HG03139 (cell line): ENCODE measurements around the gene ZNF385B.
"Not testable (repeated sequence)": the region's sequence is repeated elsewhere in the genome, so short reads cannot be mapped to it uniquely, and the experiment has no call there.

Experiments used
- ATAC-seq: cut with Tn5 transposase; IDR thresholded peaks from one replicate; pipeline ENCODE4 v1.9.1; 2021; ENCODE audit not compliant: unreplicated experiment

ZNF385B gene

DNA sequence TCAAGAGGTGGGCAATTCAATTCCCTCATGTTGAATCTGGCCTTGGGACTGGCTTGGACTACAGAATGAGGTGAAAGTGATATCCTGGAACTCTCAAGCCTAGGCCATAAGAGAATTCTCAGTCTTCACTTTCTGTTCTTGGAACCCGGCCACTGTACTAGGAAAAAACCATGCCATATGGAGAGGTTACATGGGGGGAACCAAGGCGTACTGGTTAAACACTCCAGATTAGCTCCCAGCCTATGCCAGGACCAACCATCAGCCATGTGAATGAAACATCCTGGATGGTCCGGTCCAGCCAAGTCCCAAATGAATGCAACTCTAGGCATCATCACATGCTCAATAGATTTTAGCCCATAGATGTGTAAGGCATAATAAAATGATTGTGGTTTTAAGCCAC lies 56.4 kb downstream of the ZNF385B start:
- ATAC-seq: no peak

DNA sequence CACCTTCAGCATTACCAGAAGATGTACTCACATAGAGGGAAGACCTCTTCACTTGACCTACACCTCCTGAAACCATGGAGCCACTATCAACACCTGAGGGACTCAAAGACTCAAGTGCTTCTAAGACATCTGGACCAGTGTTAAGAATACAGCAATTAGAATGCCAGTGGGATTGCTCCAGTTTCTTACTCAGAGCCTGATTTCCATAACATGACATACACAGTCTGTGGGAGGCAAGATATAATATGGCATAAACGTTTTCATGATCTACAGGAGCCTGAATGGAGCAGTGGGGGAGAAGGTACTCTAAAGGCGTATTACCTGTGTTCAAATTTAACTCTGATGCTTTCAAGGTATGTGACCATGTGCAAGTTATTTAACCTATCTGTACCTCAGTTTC lies 57.2 kb downstream of the ZNF385B start:
- ATAC-seq: no peak

DNA sequence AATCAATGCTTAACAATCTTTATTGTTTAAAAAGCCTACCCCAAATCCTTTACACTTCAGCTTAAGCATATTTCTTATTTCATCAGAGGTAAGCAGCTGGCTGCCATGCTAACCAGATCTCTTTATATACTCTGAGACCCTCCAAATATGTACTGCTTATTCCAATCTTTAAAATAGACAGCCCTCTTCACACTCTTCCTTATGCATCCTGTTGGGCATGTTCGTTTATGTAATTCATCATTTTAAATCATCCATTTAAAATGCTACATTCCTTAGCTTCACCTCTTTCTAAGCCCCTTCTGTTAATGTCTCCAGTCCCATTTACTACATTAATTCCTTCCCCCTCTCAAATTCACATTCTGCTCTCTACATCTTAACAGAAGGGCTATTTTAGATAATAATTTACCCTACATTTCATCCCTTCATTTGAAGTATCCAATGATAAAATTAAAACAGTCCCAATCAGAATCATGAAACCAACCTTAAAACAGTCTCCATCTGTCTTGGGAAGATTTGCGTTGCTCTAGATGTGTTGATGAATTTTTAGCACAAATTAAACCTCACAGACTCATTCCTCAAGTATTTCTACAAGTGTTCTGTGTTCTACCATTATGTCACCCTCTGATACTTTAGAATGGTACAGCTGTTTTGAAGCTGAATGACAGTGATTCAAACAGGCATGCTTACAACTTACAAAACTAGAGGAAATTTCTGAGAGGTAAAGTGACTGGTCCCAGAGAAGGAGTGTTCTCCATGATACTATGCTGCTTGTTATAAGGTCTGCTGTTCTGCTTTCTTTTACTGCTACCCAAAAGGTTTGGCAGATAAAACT lies 59.1 kb downstream of the ZNF385B start:
- ATAC-seq: no peak

DNA sequence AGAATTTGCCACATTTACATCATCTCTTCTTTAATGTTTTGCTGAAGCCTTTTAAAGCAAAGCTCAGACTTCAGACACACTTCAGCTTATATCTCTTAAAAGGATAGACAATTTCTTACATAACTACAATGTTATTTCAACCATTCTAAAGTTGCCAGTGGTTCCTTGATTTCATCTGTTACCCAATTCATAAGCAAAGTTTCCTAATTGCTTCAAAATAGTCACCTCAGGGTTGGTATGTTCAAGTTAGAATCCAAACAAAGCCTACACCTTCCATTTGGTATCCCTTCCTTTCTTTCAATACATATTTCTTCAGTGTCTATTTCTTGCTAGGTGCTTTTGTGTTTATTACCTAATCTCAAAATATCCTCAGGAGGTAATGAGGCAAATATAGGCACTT lies 60.6 kb downstream of the ZNF385B start:
- ATAC-seq: no peak

GRCh38 chr2:179796213-179797007 lies 65.0 kb downstream of the ZNF385B start:
- ATAC-seq: no peak

- ATAC-seq: no peak
Observed at GRCh38 chr2:179793902-179794301, 67.5 kb downstream of the ZNF385B start.

GRCh38 chr2:179793238-179793637 lies 68.2 kb downstream of the ZNF385B start:
- no peak for ATAC-seq

GRCh38 chr2:179790235-179791217 lies 70.9 kb downstream of the ZNF385B start:
- ATAC-seq: no peak

DNA sequence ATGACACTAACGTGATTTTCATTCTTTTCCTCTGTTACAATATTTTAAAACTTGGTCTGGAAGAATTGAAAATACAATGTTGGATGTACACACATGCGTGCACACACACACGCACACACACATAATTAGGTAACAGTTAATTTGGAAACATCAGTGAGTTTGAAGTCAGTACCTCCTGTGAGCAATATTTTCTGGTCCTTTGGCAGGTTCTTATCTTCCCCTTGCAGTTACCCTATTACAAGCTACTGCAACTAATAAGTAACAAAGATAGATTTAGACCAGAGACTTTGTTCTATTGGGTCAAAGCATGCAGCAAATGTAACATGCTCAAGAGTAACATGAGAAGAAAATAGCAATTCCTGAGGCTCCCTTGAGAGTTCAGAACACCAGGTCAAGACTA lies 73.3 kb downstream of the ZNF385B start:
- ATAC-seq: no peak

DNA sequence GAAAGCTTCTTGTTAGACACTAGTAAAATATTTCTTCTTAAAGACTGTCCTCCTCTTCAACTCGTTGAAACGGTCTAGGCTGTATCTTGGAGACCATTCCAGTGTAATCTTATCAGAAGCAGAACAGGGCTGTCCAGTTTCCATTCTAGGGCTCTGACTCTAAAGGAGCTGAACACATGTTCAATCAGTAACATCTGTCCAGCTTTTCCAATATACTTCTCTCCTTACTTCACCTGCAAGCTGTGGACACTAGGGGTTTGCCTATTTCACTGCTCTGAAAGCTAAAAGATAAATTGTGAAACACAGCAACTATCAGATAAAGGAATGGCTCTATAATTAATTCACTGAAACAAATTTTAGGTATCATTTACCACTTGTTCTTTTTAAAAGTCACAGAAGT lies 73.8 kb downstream of the ZNF385B start:
- ATAC-seq: no peak

- no peak for ATAC-seq
Observed at GRCh38 chr2:179785902-179786301, 75.5 kb downstream of the ZNF385B start.

DNA sequence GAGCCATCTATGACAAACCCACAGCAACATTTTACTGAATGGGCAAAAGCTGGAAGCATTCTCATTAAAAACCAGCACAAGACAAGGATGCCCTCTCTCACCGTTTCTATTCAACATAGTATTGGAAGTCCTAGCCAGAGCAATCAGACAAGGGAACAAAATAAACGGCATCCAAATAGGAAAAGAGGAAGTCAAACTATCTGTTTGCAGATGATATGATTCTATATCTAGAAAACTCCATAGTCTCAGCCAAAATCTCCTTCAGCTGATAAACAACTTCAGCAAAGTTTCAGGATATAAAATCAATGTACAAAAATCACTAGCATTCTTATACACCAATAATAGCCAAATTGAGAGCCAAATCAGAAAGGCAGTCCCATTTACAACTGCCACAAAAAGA lies 79.1 kb downstream of the ZNF385B start:
- not testable (repeated sequence) for ATAC-seq

DNA sequence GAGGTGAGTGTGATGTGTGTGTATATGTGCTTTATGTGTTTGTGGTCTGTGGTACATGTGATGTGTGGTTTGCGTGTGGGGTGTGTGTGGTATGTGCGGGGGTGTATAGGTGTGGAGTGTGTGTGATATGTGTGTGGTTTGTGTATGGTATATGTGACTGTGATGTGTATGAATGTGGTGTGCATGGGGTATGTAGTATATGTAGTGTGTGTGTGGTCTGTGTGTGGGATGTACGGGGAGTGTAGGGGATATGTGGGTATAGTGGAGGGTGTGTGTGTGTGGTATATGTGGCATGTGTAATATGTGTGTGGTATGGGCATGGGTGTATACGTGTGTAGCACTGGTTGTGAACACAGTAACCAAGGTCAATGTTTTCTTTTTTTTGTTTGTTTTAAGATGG lies 87.4 kb downstream of the ZNF385B start:
- no peak for ATAC-seq

GRCh38 chr2:179772346-179772745 lies 89.1 kb downstream of the ZNF385B start:
- no peak for ATAC-seq

GRCh38 chr2:179771791-179772190 lies 89.6 kb downstream of the ZNF385B start:
- ATAC-seq: no peak

GRCh38 chr2:179770029-179770428 lies 91.4 kb downstream of the ZNF385B start:
- no peak for ATAC-seq

DNA sequence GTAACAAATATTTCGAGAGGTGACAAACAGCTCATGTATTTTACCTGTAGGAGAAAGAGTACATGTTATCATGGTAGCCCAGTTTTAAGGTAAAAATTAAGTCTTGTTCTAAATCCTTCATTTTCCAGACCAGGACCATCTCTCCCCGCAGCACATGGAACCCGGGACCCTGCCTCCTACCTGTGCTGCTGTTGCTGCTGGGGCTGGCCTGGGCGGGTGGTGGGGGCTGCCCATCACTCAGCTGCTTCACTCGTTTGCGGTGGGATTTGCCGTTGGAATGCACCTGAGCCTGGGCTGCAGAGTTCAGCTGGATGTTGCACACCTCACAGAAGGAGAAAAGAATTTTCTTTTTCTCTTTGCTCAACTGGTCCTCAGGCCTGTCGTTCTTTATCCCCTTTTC lies 92.1 kb downstream of the ZNF385B start:
- no peak for ATAC-seq

DNA sequence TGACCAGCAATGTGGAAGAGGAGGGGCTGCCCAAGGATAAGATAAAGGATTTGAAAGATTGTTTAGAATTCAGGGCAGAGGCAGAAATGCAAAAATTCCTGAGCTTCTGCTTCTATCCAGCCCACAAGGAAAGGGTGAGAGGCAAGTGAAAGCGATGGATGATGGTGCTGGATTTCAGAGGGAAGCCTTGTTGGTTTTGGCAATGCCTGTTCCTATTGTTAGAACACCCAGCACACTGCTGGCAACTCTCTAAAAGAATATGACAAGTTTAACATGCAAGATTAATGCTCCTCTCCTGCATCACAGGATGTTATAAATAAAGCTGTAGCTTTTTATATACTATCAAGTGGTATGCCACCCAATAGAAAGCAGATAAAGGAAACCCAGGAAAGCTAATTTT lies 92.6 kb downstream of the ZNF385B start:
- ATAC-seq: no peak

DNA sequence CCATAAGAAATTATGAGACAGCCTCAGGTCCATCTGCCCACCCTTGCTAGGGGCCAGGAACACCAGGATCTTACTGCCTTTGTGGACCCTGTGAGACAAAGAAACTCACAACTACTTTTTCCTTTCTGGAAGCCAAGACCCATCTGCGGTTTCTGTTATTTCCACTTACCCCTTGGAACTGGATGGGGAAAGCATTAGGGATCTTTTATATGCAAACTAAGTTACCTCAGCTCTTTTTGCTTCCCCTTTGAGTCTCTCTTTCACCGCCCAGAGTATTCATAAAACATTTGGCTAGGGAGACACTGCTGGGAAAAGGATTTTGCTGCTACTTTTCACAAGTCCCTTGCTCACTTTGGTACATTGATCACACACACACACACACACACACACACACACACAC lies 95.7 kb downstream of the ZNF385B start:
- ATAC-seq: no peak

GRCh38 chr2:179764710-179765109 lies 96.7 kb downstream of the ZNF385B start:
- peak; percentile 80 for ATAC-seq

GRCh38 chr2:179758636-179759035 lies 102.8 kb downstream of the ZNF385B start:
- no peak for ATAC-seq
